SK-N-MC (cell line): ENCODE measurements around the gene HRCT1.

Experiments
- EZH2 ChIP-seq: fragments of 200-600 bp; sonication (generic); IDR thresholded peaks from one replicate; pipeline ENCODE4 v1.6.1; 2017; ENCODE audit warnings: antibody characterized with exemption
- POLR2AphosphoS5 ChIP-seq: IDR thresholded peaks from 2 replicates; pipeline ENCODE4 v1.6.1; 2012; ENCODE audit warnings: mild to moderate bottlenecking, low read depth, low read length, borderline replicate concordance

DNA sequence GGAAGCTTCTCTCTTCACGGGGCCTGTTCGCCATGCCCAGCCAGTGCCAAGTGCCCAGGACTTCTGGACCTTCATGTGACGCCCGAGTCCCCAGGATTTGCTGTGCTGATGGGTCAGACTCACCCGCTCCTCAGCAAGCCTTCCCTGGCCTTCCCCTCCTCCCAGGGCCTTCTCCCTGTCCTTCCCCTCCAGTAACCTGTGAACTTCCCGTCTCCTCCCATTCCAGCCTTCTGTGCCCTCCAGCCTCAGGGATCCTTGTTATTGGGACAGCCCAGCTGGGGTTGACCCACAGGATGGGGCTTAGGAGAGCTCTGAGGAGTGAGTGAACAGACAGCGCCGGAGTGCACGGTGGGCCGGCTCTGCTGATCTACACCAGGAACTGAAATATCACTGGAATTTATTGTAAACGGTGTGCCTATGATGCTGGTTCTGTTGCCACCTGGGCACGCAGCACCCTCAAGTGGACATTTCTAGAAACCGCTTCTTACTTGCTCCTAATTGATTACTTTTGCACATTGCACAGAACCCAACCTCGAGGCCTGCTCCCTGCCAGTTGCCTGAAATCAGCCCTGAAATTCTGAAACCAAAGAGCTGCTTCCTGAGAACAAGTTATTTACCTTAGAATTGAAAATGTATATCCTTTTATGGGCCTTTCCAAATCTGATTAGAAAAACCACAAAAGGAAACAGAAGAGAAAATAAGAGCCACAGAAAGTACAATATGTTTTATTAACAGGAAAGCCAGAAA is 4.8 kb downstream of the HRCT1 start:
- no peak for TF ChIP-seq POLR2AphosphoS5
- TF ChIP-seq EZH2, result no peak
